ENCODE measurements around the gene SCAMP1.
A peak's percentile ranks its signal among the peaks of the same experiment; 100 is the strongest.

Gene SCAMP1

DNA sequence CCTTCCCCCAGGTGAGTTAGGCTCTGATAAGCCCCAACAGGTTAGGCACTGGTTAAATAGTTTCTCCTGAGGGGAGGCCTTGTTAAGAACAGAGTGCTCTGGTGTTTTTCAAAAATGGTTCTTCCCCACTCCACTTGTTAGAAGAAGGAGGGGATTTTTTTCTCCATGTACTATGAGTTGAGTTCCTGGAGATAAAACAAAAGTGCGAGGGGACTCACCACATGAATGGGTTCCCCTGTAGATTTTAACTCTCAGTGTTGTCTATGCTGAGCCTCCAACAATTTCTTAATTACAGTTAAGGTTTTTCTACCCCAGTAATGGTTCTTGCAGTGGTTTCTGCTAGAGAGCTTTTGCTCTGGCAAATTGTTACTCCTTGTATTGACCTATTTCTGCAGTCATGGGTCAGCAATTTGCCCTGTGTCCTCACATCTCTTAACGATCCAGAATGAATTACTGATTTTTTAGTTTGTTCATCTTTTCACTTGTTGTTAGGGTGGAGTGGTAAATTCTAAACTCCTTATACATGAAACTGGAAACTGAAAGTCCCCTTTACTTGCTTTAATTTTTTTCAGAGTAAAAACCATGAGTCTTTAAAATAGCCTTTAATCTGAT, 44.4 kb downstream of the SCAMP1 start:
- peaks cover 61% of the 10 kb centered on the region for H3K36me3 Mint-ChIP-seq (ENCODE audit: low read depth)
- H3K9me3 Mint-ChIP-seq, result peaks cover 24% of the 10 kb centered on the region
- no peaks in the 10 kb centered on the region for H3K27me3 Mint-ChIP-seq (ENCODE audit: low read depth)
- TF ChIP-seq, protein P1, sequence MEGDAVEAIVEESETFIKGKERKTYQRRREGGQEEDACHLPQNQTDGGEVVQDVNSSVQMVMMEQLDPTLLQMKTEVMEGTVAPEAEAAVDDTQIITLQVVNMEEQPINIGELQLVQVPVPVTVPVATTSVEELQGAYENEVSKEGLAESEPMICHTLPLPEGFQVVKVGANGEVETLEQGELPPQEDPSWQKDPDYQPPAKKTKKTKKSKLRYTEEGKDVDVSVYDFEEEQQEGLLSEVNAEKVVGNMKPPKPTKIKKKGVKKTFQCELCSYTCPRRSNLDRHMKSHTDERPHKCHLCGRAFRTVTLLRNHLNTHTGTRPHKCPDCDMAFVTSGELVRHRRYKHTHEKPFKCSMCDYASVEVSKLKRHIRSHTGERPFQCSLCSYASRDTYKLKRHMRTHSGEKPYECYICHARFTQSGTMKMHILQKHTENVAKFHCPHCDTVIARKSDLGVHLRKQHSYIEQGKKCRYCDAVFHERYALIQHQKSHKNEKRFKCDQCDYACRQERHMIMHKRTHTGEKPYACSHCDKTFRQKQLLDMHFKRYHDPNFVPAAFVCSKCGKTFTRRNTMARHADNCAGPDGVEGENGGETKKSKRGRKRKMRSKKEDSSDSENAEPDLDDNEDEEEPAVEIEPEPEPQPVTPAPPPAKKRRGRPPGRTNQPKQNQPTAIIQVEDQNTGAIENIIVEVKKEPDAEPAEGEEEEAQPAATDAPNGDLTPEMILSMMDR (IDR thresholded peaks at IDR 0.05; ENCODE audit: unreplicated experiment in 3 of 3), result no peak
- H3K27ac Mint-ChIP-seq, result peak overlapping the region in 1 of 3 experiments; percentile 30
- no peaks in the 10 kb centered on the region for H3K4me1 Mint-ChIP-seq
- no peak overlapping the region for H3K4me3 Mint-ChIP-seq

GRCh38 chr5:78405829-78406750, 45.7 kb downstream of the SCAMP1 start:
- peak overlapping the region in 1 of 3 experiments; percentile 14 for H3K27ac Mint-ChIP-seq
- no peaks in the 10 kb centered on the region for H3K27me3 Mint-ChIP-seq (ENCODE audit: low read depth)
- H3K4me3 Mint-ChIP-seq, result no peak overlapping the region
- H3K4me1 Mint-ChIP-seq, result no peaks in the 10 kb centered on the region
- TF ChIP-seq, protein P1 (IDR thresholded peaks at IDR 0.05; ENCODE audit: unreplicated experiment in 3 of 3), result no peak
- peaks cover 12% of the 10 kb centered on the region for H3K9me3 Mint-ChIP-seq
- H3K36me3 Mint-ChIP-seq (ENCODE audit: low read depth), result peaks cover 61% of the 10 kb centered on the region

GRCh38 chr5:78407458-78407857, 47.0 kb downstream of the SCAMP1 start:
- H3K9me3 Mint-ChIP-seq, result peaks cover 5% of the 10 kb centered on the region
- H3K4me3 Mint-ChIP-seq, result no peak overlapping the region
- no peak overlapping the region for H3K27ac Mint-ChIP-seq
- peaks cover 48% of the 10 kb centered on the region for H3K36me3 Mint-ChIP-seq (ENCODE audit: low read depth)
- peaks cover 9% of the 10 kb centered on the region for H3K4me1 Mint-ChIP-seq
- TF ChIP-seq, protein P1 (IDR thresholded peaks at IDR 0.05; ENCODE audit: unreplicated experiment in 3 of 3), result no peak
- H3K27me3 Mint-ChIP-seq (ENCODE audit: low read depth), result no peaks in the 10 kb centered on the region

DNA sequence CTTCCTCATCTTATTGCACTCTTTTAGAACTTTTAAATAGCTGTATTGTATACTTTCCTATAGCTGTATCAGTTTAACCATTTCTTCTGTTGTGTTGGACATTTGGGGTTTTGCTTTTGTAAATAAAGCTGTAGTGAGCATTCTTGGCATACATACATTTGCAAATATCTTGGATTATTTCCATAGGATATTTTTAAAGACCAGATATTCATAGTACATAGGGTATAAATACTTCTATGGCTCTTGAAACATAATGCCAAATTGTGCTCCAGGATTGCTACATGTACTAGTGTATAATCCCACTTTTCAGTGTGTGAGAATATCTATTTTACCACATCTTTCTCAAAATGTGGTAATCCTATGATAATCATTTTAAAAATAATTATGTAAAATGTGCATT, 51.2 kb downstream of the SCAMP1 start:
- no peaks in the 10 kb centered on the region for H3K27me3 Mint-ChIP-seq (ENCODE audit: low read depth)
- no peak overlapping the region for H3K4me3 Mint-ChIP-seq
- peaks cover 49% of the 10 kb centered on the region for H3K36me3 Mint-ChIP-seq (ENCODE audit: low read depth)
- no peaks in the 10 kb centered on the region for H3K9me3 Mint-ChIP-seq
- H3K4me1 Mint-ChIP-seq, result peaks cover 12% of the 10 kb centered on the region
- H3K27ac Mint-ChIP-seq, result no peak overlapping the region
- TF ChIP-seq, protein P1 (IDR thresholded peaks at IDR 0.05; ENCODE audit: unreplicated experiment in 3 of 3), result no peak

- H3K27ac Mint-ChIP-seq, result no peak overlapping the region
- H3K4me3 Mint-ChIP-seq, result no peak overlapping the region
- peaks cover 49% of the 10 kb centered on the region for H3K36me3 Mint-ChIP-seq (ENCODE audit: low read depth)
- no peaks in the 10 kb centered on the region for H3K9me3 Mint-ChIP-seq
- no peaks in the 10 kb centered on the region for H3K27me3 Mint-ChIP-seq (ENCODE audit: low read depth)
- TF ChIP-seq, protein P1 (IDR thresholded peaks at IDR 0.05; ENCODE audit: unreplicated experiment in 3 of 3), result no peak
- H3K4me1 Mint-ChIP-seq, result peaks cover 7% of the 10 kb centered on the region
These were observed 56.4 kb downstream of the SCAMP1 start for GRCh38 chr5:78416677-78417425.
